M059J (cell line): Measurements from ENCODE around the gene TSPO2. TPM values are rescaled to one million over a fixed set of nuclear protein-coding genes. Genes with fewer than 3 reads are reported as not detected.

Experiments
- DNase-seq: peaks from one replicate; pipeline ENCODE4 v3.0.0-alpha.2; 2012; ENCODE audit warnings: low read depth
- total RNA-seq: library from RNA; depleted of rRNA; stranded (reverse); fragments of >200 nt; shearing (Covaris generic); gene quantifications from 2 replicates; pipeline ENCODE4 v1.2.3, GENCODE V29; 2014

Gene TSPO2
- total RNA-seq, 1 experiment from 2014 or later, result not detected

DNA sequence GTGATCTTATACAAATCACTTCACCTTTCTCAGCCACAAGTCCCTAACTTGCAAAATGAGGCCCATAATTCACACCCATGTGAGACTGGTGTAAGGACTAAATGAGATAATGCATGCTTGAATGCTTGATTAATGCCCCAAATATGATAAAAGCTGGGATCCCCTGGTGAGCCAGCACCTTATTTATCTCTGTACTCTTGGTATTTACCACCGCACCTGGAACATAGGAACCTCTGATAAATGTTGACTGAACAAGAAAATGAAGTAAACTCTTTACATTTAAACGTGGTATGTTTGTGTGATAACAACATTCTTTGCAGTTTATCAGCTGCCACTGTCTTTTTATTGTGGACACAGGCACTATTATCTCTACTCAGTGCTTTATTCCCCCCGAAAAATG, 8.3 kb downstream of the TSPO2 start:
- no peak for DNase-seq

DNA sequence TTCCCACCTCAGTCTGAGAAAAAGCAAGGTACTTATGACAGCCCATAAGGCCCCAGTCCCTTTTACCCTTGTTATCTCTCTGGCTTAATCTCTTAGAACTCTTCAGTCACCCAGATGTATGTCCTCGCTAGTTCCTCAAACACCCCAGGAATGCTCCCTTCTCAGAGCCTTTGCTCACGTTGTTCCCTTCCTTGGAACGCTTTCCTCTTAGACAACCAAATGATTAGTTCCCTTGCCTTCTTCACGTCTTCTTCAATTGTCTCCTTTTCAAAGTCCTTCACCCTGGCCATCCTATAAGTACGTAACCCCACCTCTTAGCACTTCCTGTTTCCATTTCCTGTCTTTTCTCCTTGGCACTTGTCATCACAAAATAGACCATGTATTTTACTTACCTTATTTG, 9.6 kb downstream of the TSPO2 start:
- no peak for DNase-seq

DNA sequence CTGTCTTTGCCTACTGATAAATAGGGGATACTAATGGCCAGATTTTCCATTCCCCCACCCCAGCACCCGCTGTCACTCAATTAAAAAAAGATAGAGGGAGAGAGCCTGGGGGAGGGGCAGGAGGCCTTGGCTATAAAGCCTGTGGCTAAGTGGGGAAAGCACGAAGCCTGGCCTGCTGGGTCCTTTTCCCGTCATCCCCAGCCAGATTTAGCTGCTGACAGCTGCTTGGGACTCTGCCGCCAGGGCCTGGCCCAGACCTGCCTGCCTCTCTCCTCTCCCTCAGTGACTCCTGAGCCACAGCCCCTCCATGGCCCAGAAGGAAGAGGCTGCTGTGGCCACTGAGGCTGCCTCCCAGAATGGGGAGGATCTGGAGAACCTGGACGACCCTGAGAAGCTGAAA, 10.8 kb downstream of the TSPO2 start, which contains the start of gene APOBEC2:
Gene APOBEC2 (plus strand): TSS at position 162 of the 400 bp plus-strand sequence. CDS start 146 bp downstream, at position 308.
- DNase-seq, result no peak

DNA sequence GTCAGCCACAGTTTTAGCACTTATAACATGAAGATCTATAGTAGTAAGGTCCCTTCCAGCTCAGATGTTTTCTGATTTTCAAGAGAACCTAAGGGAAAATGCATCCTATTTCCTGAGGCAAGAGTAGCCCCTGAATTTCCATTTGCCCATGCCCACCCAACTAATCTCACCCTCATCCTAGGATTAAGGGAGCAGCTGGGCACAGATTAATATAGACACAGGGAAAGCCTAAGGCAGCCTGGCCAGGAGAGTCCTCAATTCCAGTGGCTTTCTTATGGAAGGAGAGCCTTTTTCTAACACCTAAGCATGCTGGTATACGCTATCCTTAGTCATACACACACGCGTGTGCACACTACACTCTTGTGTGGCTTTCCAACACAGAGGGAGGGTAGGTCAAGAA, 12.2 kb downstream of the TSPO2 start:
- DNase-seq, result no peak

DNA sequence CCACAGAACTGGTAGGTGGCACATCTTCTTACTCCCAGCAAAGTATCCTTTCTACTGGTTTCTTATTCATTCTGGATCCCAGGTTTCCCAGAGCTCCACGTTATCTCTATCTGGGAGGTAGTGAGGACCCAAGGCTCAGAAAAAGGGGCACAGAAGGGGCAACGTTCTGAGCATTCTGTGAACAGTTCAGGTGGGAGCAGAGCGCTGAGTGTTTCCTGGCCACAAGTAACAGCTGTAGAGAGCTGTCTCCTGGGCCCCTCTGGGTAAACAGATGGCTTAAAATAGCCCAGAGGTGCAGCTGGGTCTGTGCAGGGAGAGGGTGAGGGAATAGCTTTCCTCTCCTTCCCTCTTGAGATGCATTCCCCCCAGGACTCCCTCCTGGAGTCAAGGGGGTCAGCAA, 12.9 kb downstream of the TSPO2 start:
- DNase-seq, result no peak

DNA sequence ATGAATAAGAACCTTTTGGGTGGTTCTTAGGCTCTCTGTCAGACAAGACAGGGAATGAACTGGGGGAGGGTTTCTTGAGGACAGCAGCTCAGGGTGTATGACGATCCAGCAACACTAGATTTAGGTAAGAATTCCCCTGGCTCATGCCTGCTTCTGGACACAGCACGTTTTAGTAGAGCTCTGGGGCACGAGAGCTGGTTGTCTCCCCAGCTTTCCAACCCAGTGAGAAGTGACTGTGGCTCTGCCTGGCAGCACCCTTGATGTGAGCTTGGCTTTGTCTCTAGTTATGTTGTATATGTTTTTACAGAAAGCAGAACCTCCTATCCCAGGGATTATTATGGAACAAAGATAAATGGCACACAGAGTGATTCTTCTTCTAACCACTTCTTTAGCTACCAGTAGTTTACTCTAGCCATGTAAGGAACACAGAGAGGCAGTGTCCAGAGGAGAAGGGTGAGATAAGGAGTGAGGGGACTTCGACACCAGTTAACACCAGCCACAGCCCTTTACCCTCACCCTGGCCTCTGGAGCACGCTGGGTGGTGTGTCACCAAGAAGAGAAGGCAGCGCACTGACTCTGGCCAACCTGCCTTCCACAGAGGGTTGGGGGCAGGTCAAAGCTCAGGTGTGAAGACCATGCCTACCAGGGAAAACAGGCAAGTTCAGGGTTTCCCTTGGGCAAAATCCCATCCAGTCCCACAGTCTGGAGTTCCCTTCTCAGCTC, 14.7 kb downstream of the TSPO2 start:
- DNase-seq, result no peak

DNA sequence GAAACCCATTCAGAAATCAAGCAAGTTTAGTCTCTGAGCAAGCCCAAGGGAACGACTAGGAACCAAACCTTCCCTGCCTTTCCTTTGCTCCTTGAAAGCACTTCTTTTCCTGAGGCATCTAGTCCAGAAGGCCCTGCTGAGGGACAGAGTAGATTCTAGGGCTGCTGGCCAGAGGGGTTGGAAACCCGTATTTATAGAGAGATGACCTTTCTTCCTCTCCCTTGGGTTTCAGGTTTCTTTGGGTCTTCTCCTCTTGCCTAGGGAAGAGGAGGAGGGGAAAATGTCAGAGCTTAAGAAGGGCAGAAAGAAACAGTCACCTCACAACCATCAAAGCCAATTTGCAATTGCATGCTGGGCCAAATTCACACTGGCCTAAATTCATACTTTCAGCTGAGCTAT, 16.5 kb downstream of the TSPO2 start:
- no peak for DNase-seq

DNA sequence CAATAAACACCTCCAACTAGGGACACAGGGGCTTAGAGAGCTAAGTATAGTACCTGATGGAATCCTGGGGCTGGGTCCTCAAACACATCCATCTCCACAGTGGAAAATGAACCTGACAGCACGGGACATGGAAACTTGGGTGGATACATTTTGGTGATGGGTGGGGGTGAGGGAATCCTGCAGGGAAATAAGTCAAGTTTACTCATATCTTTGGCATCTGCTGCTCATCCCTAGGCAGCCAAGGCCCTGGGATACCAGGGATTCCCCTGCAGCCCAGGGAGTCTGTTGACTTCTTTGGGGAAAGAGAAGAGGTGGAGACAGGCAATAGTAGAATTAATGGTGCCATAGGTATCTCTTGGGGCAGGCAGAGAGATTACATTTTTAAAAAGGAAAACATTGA, 17.3 kb downstream of the TSPO2 start:
- peak; percentile 37 for DNase-seq

DNA sequence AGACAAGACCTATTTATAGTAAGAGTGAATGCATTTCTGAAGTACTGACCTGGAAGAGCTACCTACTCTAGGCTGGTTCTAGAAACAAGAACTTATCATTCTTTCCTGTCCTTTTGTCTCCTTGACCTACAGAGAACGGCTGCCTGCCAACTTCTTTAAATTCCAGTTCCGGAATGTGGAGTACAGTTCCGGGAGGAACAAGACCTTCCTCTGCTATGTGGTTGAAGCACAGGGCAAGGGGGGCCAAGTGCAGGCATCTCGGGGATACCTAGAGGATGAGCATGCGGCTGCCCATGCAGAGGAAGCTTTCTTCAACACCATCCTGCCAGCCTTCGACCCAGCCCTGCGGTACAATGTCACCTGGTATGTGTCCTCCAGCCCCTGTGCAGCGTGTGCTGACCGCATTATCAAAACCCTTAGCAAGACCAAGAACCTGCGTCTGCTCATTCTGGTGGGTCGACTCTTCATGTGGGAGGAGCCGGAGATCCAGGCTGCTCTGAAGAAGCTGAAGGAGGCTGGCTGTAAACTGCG, 19.0 kb downstream of the TSPO2 start:
- DNase-seq, result no peak

DNA sequence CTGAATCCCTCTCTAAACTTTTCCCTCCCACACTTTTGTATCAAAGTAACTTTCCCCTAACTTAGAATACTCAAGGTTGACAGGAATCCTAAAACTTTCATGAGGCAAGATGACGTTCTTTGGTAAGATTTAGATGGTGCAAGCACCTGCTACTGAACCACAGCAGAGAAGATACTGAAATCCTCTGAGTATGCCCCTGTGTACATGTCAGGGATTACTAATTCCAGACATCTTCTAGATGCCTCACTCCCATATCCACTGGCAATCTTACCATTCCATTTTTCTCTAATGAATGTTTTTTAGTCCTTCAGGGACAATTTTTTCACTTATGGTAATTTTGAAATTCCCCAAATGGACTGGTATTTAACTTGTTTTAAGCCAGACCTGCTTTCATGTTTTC, 19.8 kb downstream of the TSPO2 start:
- DNase-seq, result no peak

DNA sequence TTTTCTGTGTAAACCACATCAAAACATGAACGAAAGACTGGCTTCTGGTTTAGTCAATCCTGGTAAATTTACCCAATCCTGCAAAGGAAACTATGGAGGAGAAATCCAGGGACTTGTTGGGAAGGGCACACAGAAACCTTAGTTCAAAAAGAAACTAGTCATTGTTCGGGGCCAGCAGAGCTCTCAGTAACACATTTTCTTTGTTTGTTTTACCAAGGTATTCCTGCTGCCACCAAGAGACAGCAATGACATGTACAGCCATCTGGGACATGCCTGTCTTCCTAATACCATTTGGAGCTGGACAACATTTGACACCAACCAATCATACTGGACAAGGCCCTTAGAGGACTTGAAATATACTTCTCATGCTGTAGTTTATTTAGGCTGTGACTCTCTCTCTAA, 21.6 kb downstream of the TSPO2 start:
- no peak for DNase-seq

DNA sequence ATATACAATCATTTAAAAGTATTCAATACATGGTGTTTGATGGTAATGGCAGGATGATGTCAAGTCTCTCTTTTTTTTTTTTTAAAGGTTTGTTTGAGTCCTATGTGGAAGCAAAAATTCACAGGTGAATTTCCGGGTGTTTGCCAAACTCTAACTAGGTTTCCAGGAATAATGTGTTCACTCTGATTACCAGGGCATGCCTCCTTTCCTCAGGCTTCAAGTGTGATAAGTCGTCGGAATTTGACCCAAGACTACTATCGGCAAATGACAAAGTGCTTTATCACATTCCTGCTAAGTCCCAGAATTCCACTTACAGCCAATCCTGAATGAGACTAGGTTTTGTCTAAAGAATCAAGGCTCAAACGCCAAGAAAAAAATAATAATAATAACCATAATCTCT, 22.6 kb downstream of the TSPO2 start:
- no peak for DNase-seq

DNA sequence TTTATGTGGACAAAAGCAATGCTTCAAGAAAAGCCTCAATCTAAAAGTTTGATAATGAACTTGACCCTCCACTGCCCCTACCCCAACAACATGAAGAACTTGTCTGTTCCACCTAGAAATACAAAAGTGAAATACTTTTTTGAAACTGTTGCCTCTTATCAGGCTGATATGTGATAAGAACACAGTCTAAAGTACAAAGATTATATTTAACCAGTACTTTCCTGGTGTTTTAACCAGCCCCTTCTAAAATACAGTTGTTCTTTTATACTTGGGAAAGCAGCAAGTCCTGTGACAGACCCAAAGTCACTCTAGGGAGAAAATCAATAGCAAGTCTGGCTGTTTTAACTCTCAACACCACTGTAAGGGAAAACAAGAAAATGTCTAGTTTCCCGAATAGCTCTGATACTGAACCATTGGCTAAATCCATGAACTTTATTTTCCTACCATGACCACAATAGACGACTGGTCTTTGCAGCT, 23.3 kb downstream of the TSPO2 start:
- no peak for DNase-seq

DNA sequence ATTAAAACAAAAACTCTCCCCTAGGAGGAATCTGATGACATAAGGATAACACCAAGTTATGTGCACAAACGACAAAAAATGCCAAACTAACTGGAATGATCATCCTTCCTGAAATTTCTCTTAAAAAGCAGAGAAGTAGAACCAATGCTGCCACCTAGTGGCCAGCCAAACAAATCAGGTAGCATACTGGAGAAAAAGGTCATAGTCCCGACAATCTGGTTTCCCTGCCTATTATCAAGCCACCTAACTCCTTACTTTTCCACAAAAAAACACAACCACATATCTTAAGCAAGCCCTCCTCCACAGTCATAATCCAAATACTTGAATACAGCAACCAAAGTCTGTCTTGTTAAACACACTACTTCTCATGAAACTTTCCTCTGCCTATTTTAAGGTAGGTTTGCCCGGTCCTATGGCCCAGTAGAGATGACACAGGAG, 24.6 kb downstream of the TSPO2 start:
- DNase-seq, result peak; percentile 80

DNA sequence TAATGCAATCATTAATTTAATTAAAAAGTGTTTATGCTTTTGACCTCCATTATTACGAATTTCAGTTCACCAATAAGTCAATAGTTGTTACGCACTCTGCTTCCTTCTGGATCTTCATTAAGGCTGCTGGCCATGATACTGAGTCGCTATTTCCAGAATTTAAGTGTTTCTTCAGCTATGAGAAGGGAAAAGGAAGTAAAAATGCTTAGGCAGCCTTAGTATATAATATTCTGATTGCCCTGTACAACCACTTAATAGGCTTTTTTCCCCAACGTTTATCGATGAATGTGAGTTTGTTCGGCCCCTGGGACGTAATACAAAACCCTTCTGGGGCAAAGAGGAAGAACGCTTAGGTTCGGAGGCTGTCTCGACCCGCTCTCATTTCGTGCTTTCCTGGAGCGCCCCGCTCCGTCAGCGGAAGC, 29.2 kb downstream of the TSPO2 start:
- DNase-seq, result no peak

DNA sequence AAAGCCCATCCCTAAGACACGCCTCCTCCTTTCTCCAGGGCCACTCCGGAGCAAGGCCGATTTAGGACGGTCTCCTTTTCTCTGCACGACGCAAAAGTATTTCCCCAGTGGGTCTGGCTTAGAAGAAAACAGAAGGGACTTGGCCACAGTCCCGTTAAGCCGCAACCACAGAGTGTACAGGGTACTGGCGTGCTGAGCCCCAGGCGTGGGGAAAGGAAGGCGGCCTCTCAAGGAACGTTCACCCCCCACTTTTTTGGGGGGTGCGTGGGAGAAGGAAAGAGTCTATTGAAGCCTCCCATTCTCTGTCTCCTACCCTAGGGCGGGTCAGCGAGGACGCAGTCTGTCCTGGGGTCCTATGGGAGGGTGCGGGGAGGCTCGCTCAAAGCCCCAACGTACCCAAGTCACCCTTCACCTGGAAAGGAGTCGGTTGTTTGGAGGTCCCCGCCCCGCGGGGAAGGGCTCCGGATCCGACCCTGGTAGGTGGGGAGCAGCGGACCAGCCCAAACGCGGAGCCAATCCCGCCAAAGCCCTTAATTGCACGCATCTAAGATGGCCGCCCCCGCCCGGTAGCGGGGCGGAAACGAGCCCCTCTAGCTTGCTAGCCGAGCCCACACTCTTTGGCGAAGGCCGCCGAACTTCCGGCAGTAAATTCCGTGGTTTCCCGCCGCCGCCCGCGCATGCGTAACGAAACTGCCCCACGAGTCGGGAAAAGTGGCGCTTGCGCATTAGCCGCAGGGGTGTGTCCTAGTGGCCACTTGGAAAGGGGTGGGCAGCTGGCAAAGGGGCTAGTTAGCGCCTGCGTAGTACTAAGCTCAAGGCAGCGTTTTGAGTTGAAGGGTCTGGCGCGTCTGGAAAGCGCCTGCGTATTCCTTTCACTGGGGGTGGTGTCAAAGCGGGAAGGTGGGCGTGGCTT, 29.9 kb downstream of the TSPO2 start, which contains the start of gene OARD1:
Gene OARD1 (minus strand): TSS at position 434 of the 913 bp plus-strand sequence. CDS start 722 bp downstream, outside the sequence.
- DNase-seq, result peak; percentile 99

DNA sequence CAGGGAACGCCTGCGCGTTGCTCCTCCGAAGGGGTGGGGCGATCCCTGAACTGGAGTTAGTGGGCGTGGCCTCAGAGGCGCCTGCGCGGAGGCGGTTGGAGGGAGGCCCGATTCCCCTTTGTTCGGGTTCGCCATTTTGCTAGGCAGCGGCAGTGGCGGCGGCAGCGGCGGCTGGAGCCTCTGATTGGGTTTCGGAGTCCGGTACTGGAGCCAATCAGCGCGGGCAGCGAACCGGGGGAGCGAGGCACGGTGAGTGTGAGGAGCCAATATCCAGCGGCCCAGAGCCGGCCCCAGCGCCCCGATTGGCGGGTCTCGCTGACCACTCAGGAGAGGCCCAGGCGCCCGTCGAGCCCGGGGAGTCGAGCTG, 30.6 kb downstream of the TSPO2 start, which contains the start of gene NFYA:
Gene NFYA (plus strand): TSS at position 139 of the 367 bp plus-strand sequence. CDS start 6,116 bp downstream, outside the sequence.
- DNase-seq, result peak; percentile 99

DNA sequence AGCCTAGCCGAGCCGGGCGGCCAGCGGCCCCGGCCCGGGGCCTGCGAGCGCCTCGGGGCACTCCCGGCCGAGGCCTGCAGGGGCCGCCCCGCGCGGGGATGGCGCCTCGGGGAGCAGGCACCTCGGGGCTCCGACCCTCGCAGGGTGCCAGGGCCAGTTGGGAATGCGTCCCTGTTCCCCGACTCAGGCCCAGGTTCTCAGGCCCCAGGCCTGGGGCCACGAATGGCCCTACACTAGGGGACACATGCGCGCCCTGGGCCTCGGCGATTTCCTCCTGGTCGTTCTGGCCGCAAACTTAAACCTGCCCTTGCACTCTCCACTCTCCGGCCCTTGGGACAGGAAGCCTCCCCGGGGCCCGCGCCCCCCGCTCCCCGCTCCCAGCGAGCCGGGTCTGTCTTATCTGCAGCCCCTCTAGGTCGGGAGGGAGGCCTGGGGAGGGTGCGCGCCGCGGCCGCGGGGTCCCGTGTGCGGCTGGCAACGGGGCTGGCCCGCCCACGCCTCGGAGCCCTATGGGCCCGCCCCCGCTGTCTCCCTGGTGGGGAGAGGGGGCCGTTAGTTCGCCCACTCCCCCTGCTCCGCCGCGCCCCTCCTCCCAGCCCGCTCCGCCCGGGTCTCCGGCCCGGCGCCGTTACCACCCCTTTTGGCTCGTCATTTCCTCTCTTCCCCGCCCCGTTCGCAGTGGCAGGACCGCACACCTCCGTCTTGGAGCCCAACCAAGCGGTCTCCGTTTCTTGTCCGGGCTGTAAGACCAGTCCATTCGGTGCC, 31.1 kb downstream of the TSPO2 start:
- DNase-seq, result peak; percentile 86

DNA sequence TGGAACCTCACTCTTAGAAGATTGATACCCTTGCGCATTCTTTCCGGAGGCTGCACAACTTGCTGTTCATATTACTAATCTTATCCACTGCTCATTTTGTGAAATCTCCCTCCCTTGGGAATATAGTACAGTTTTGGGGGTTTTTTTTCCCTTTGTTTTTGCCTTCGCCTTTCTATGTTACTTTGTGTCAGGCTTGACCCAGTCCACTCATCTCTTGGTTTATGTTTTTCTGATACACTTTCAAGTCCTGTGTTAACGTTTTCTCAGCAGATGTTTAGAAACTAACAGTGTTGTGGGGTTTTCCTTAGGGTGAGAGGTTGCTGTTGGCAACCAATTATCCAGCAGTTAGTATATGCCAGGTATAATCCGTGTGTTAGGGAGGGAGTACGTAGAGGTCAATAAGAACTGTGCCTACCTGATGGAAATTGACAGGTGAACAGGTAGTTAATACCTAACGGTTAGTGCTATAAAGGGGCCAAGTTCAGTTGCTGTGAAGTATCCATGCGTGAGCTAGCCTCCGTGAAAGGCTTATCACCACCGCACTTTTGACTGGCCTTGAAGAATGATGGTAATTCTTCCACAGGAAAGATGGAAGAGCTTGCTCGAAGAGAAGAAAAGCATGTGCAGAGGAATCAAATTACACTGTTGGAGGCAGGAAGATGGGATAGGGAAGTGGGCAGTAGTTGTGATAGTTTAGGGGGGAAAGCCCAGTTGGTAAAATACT, 31.9 kb downstream of the TSPO2 start:
- peak; percentile 20 for DNase-seq

DNA sequence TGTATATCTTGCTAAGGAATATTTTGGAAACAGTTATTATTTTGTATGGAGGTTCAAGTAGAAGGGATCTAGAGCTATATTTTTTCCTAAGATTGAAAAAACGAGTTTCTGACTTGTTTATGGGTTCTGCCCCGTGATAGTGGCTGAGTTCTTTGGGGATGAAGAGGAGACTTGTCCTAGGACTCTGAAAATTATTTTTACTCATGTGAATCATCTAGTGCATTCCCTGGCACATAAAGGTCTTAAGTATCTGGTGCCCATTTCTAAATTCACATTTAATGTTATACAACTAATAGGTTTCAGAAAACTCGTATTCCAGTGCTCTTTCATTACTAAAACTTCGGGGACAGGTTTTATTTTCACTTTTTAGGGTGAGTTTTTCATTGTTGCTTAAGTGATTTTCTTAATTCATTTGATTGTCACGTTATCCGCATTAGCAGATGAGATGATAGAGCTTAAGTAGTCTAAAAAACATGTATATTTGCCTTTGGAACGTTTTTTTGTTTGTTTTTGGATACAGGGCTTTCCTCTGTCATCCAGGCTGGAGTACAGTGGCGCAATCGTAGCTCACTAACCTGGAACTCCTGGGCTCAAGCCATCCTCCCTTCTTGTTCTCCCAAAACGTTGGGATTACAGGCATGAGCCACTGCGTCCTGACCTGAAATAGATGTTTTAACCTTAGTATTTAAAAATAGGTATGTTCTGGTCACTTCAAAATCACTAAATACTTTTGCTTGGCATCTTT, 32.6 kb downstream of the TSPO2 start:
- DNase-seq, result no peak
